Fibroblast of the aortic adventitia (primary cell): ENCODE data around the gene ZBTB32. TPM values are rescaled to one million over a fixed set of nuclear protein-coding genes. Genes with fewer than 3 reads are reported as not detected.
"Not testable (repeated sequence)": the region's sequence is repeated elsewhere in the genome, so short reads cannot be mapped to it uniquely, and the experiment has no call there.

Experiments
- DNase-seq: peaks from one replicate; pipeline ENCODE4 v3.0.0-alpha.2; 2010; ENCODE audit warnings: low read depth
- H3K4me3 ChIP-seq: 2 replicates; pipeline ENCODE4 v1.5.1; 2011; ENCODE audit warnings: low read depth, mild to moderate bottlenecking, control low read depth, low read length, moderate library complexity
- total RNA-seq: library from RNA; depleted of rRNA; stranded (reverse); fragments of >200 nt; gene quantifications from 2 replicates; pipeline ENCODE4 v1.2.3, GENCODE V29; 2012; ENCODE audit warnings: low replicate concordance
- TF ChIP-seq, protein P1 (sequence below): IDR thresholded peaks from 2 replicates; pipeline ENCODE4 v1.5.1; 2011; ENCODE audit warnings: mild to moderate bottlenecking, low read length, control low read depth, inconsistent platforms; ENCODE audit not compliant: insufficient read depth

The ZBTB32 gene, protein sequence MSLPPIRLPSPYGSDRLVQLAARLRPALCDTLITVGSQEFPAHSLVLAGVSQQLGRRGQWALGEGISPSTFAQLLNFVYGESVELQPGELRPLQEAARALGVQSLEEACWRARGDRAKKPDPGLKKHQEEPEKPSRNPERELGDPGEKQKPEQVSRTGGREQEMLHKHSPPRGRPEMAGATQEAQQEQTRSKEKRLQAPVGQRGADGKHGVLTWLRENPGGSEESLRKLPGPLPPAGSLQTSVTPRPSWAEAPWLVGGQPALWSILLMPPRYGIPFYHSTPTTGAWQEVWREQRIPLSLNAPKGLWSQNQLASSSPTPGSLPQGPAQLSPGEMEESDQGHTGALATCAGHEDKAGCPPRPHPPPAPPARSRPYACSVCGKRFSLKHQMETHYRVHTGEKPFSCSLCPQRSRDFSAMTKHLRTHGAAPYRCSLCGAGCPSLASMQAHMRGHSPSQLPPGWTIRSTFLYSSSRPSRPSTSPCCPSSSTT
- not detected in 2 replicates for total RNA-seq

DNA sequence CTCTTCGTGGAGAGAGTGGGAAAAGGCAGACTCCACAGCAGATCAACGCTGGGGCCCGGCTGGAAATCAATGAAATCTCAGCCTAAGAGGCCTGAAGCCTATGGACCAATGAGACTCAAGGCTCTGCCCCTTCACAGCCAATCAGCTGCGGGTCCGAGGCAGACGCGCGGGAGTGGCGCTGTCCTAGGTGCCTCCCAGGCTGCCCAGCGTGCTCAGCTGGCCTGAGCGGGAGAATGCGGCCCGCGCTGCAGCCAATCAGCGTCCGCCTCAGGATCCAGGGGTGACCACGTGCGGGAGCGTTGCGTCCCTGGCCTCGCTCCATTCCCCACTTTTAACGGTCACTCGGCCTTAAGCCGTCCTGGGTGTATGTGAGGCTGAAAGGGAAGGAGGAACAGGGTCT, at the start of gene ZBTB32:
Gene ZBTB32 (plus strand): TSS at position 341 of the 400 bp plus-strand sequence. CDS start 10,069 bp downstream, outside the sequence.
- H3K4me3 ChIP-seq = no peak within 1 kb of the TSS
- DNase-seq = peak; percentile 46
- TF ChIP-seq, protein P1, sequence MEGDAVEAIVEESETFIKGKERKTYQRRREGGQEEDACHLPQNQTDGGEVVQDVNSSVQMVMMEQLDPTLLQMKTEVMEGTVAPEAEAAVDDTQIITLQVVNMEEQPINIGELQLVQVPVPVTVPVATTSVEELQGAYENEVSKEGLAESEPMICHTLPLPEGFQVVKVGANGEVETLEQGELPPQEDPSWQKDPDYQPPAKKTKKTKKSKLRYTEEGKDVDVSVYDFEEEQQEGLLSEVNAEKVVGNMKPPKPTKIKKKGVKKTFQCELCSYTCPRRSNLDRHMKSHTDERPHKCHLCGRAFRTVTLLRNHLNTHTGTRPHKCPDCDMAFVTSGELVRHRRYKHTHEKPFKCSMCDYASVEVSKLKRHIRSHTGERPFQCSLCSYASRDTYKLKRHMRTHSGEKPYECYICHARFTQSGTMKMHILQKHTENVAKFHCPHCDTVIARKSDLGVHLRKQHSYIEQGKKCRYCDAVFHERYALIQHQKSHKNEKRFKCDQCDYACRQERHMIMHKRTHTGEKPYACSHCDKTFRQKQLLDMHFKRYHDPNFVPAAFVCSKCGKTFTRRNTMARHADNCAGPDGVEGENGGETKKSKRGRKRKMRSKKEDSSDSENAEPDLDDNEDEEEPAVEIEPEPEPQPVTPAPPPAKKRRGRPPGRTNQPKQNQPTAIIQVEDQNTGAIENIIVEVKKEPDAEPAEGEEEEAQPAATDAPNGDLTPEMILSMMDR = no peak

DNA sequence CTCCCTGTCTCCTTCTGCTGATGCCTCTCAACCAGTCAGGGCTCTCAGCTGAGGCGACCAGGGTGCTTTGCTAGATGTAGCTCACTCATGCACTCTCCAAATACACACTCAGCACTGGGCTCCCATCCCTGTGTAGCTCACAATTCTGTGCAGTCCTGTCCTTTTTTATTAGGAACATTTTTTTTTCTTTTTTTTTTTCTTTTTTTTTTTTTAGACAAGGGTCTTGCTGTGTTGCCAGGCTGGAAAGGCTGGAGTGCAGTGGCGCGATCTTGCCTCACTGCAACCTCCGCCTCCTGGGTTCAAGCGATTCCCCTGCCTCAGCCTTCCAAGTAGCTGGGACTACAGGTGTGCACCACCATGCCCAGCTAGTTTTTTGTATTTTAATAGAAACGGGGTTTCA, 49.5 kb upstream of the ZBTB32 start:
- not testable (repeated sequence) for DNase-seq, H3K4me3 ChIP-seq

DNA sequence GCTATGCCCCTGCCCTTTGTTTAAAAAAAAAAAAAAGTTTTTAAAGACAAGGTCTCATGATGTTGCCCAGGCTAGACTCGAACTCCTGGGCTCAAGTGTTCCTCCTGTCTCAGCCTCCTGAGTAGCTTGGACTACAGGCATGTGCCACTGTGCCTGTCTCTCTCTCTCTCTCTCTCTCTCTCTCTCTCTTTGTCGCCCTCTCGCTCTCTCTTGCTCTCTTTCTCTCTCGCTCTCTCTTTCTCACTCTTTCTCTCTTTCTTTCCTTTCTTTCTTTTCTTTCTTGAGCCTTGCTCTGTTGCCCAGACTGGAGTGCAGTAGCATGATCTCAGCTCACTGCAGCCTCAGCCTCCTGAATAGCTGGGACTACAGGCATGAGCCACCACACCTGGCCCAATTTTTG, 48.8 kb upstream of the ZBTB32 start:
- DNase-seq = no peak
- H3K4me3 ChIP-seq = no peak overlapping the region
- TF ChIP-seq, protein P1 = no peak

DNA sequence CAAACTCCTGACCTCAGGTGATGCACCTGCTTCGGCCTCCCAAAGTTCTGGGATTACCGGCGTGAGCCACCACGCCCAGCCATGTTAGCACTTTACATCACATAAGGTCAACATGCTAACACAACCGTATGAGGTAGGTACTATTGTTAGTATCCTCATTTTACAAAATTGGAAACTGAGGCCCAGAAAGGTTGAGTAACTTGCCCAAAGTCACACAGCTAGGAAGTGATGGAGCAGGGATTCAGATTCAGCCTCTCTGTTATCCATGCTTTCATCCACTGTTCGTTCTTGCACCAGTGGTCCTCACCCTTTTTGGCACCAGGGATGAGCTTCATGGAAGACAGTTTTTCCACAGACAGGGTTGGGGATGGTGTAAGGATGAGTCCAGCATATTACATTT, 47.7 kb upstream of the ZBTB32 start:
- H3K4me3 ChIP-seq = no peak overlapping the region
- TF ChIP-seq, protein P1 = no peak
- DNase-seq = no peak

DNA sequence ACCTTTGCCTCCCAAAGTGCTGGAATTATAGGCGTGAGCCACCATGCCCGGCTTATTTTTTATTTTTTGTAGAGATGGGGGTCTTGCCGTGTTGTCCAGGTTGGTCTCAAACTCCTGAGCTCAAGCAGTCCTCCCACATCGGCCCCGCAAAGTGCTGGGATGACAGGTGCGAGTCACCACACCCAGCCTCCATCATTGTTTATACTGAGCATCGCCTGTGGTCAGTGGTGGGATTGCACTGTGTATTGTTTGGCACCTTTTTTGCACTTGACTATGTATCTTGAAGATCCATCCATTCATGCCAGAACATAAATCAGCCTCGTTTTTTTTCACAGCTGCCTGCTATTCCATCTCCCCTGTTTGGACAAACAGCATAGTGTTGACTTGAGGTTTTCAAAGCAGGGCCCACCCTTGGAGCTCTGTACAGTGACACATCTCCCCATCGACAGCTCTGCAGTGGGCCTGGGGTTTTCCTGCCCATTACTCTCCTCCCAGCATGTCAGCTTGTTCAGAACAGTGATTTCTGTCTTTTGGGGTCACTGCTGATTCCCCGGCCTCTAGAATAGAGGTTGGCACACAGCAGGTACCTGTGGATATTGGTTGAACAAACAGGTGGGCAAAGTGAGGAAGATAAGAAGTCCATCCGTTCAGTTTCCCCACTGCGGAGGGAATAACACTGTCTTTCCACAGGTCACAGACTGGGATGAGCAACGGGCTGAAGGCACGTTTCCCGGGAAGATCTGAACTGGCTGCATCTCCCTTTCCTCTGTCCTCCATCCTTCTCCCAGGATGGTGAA, 46.3 kb upstream of the ZBTB32 start:
- no peak for DNase-seq
- TF ChIP-seq, protein P1 = peak; percentile 21
- no peak overlapping the region for H3K4me3 ChIP-seq

DNA sequence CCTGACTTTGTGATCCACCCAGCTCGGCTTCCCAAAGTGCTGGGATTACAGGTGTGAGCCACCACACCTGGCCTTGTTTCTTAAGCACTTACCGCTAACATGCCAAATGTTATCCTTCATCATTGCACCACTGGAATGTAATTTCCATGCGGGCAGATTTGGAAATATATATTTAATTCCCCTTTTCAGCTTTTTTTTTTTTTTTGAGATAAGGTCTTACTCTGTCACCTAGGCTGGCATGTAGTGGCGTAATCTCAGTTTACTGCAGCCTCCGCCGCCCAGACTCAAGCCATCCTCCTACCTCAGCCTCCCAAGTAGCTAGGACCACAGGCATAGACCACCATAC, 42.4 kb upstream of the ZBTB32 start:
- no peak for DNase-seq
- TF ChIP-seq, protein P1 = no peak
- H3K4me3 ChIP-seq = no peak overlapping the region

DNA sequence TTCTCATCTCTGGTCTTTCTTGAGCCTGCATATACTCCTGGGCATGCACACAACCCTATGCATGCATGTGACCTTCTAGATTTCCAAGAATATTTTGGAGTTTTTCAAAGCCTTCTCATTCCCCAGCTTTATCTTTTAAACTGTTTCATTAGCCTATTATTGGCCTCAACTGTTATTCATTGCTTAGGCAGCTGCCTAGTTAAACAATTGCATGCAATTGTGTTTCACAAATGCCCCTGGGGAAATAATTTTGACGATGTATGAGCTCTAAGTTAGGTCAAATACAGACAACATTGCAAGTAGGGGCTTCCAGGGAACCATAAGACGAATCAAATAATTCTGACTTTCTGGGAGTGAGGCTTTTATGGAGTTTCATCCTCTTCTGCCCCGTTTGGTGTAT, 40.4 kb upstream of the ZBTB32 start:
- TF ChIP-seq, protein P1 = no peak
- DNase-seq = no peak
- no peak overlapping the region for H3K4me3 ChIP-seq
